ENCODE data around the gene P2RY1. TPM values are rescaled to one million over a fixed set of nuclear protein-coding genes. Genes with fewer than 3 reads are reported as not detected.
"Not testable (repeated sequence)": the region's sequence is repeated elsewhere in the genome, so short reads cannot be mapped to it uniquely, and the experiment has no call there.

The P2RY1 gene
- polyA plus RNA-seq, 2 donors: 7.0 to 8.9 TPM

GRCh38 chr3:152835601-152836102 is 721 bp downstream of the P2RY1 start:
- Histone ChIP-seq H3K27ac (ENCODE audit: low read depth in 2 of 2, low read length in 1 of 2) (peak overlapping the region; percentile 90 to 93), H3K4me1 (ENCODE audit: control insufficient read depth in 2 of 2, insufficient read depth in 2 of 2, low read length in 1 of 2) (peaks cover 0 to 2% of the 10 kb centered on the region in 2 donors), H3K9me3 (ENCODE audit: control insufficient read depth in 2 of 2, insufficient read depth in 1 of 2, low read depth in 1 of 2, low read length in 1 of 2) (no peaks in the 10 kb centered on the region), H3K27me3 (ENCODE audit: control insufficient read depth in 1 of 2, insufficient read depth in 2 of 2, low read length in 2 of 2) (no peaks in the 10 kb centered on the region), H3K4me3 (ENCODE audit: low read depth in 1 of 2, low read length in 2 of 2) (peak overlapping the region; percentile 73 to 78), H3K36me3 (ENCODE audit: control insufficient read depth in 2 of 2, insufficient read depth in 2 of 2, low read length in 1 of 2) (no peaks in the 10 kb centered on the region)
- 2% methylated on average over 43 to 47 of the region's 47 CpGs for WGBS, 2 donors

GRCh38 chr3:152836269-152836668 is 1.3 kb downstream of the P2RY1 start:
- Histone ChIP-seq H3K4me1 (ENCODE audit: control insufficient read depth in 2 of 2, insufficient read depth in 2 of 2, low read length in 1 of 2) (peaks cover 0 to 2% of the 10 kb centered on the region in 2 donors), H3K36me3 (ENCODE audit: control insufficient read depth in 2 of 2, insufficient read depth in 2 of 2, low read length in 1 of 2) (no peaks in the 10 kb centered on the region), H3K9me3 (ENCODE audit: control insufficient read depth in 2 of 2, insufficient read depth in 1 of 2, low read depth in 1 of 2, low read length in 1 of 2) (no peaks in the 10 kb centered on the region), H3K27ac (ENCODE audit: low read depth in 2 of 2, low read length in 1 of 2) (no peak overlapping the region), H3K27me3 (ENCODE audit: control insufficient read depth in 1 of 2, insufficient read depth in 2 of 2, low read length in 2 of 2) (no peaks in the 10 kb centered on the region), H3K4me3 (ENCODE audit: low read depth in 1 of 2, low read length in 2 of 2) (peak overlapping the region; percentile 73 to 78)
- 52 to 54% methylated on average over 14 of the region's 14 CpGs for WGBS, 2 donors

GRCh38 chr3:152839511-152839910 is 4.6 kb downstream of the P2RY1 start:
- Histone ChIP-seq H3K9me3 (ENCODE audit: control insufficient read depth in 2 of 2, insufficient read depth in 1 of 2, low read depth in 1 of 2, low read length in 1 of 2) (no peaks in the 10 kb centered on the region), H3K36me3 (ENCODE audit: control insufficient read depth in 2 of 2, insufficient read depth in 2 of 2, low read length in 1 of 2) (no peaks in the 10 kb centered on the region), H3K27ac (ENCODE audit: low read depth in 2 of 2, low read length in 1 of 2) (no peak overlapping the region), H3K4me3 (ENCODE audit: low read depth in 1 of 2, low read length in 2 of 2) (no peak overlapping the region), H3K4me1 (ENCODE audit: control insufficient read depth in 2 of 2, insufficient read depth in 2 of 2, low read length in 1 of 2) (peaks cover 0 to 2% of the 10 kb centered on the region in 2 donors), H3K27me3 (ENCODE audit: control insufficient read depth in 1 of 2, insufficient read depth in 2 of 2, low read length in 2 of 2) (no peaks in the 10 kb centered on the region)
- WGBS, 2 donors: 39 to 53% methylated on average over 1 of the region's 1 CpG

- H3K4me1 ChIP-seq (ENCODE audit: control insufficient read depth in 2 of 2, insufficient read depth in 2 of 2, low read length in 1 of 2): peaks cover 0 to 2% of the 10 kb centered on the region in 2 donors
- H3K4me3 ChIP-seq (ENCODE audit: low read depth in 1 of 2, low read length in 2 of 2): no peak overlapping the region
- no peak overlapping the region for H3K27ac ChIP-seq (ENCODE audit: low read depth in 2 of 2, low read length in 1 of 2)
- H3K9me3 ChIP-seq (ENCODE audit: control insufficient read depth in 2 of 2, insufficient read depth in 1 of 2, low read depth in 1 of 2, low read length in 1 of 2): no peaks in the 10 kb centered on the region
- H3K36me3 ChIP-seq (ENCODE audit: control insufficient read depth in 2 of 2, insufficient read depth in 2 of 2, low read length in 1 of 2): no peaks in the 10 kb centered on the region
- 45 to 48% methylated on average over 1 of the region's 1 CpG for WGBS, 2 donors
- no peaks in the 10 kb centered on the region for H3K27me3 ChIP-seq (ENCODE audit: control insufficient read depth in 1 of 2, insufficient read depth in 2 of 2, low read length in 2 of 2)
These were observed 6.2 kb downstream of the P2RY1 start for GRCh38 chr3:152841131-152841530.

- Histone ChIP-seq H3K27ac (ENCODE audit: low read depth in 2 of 2, low read length in 1 of 2) (no peak overlapping the region), H3K4me3 (ENCODE audit: low read depth in 1 of 2, low read length in 2 of 2) (no peak overlapping the region), H3K36me3 (ENCODE audit: control insufficient read depth in 2 of 2, insufficient read depth in 2 of 2, low read length in 1 of 2) (no peaks in the 10 kb centered on the region), H3K4me1 (ENCODE audit: control insufficient read depth in 2 of 2, insufficient read depth in 2 of 2, low read length in 1 of 2) (peaks cover 0 to 2% of the 10 kb centered on the region in 2 donors), H3K27me3 (ENCODE audit: control insufficient read depth in 1 of 2, insufficient read depth in 2 of 2, low read length in 2 of 2) (no peaks in the 10 kb centered on the region), H3K9me3 (ENCODE audit: control insufficient read depth in 2 of 2, insufficient read depth in 1 of 2, low read depth in 1 of 2, low read length in 1 of 2) (peaks cover 2 to 3% of the 10 kb centered on the region in 2 donors)
These were observed 7.5 kb downstream of the P2RY1 start for GRCh38 chr3:152842413-152842812.

- Histone ChIP-seq H3K9me3 (ENCODE audit: control insufficient read depth in 2 of 2, insufficient read depth in 1 of 2, low read depth in 1 of 2, low read length in 1 of 2) (peaks cover 2 to 3% of the 10 kb centered on the region in 2 donors), H3K4me3 (ENCODE audit: low read depth in 1 of 2, low read length in 2 of 2) (no peak overlapping the region), H3K36me3 (ENCODE audit: control insufficient read depth in 2 of 2, insufficient read depth in 2 of 2, low read length in 1 of 2) (no peaks in the 10 kb centered on the region), H3K27ac (ENCODE audit: low read depth in 2 of 2, low read length in 1 of 2) (no peak overlapping the region), H3K4me1 (ENCODE audit: control insufficient read depth in 2 of 2, insufficient read depth in 2 of 2, low read length in 1 of 2) (peaks cover 0 to 2% of the 10 kb centered on the region in 2 donors), H3K27me3 (ENCODE audit: control insufficient read depth in 1 of 2, insufficient read depth in 2 of 2, low read length in 2 of 2) (no peaks in the 10 kb centered on the region)
These were observed 9.0 kb downstream of the P2RY1 start for GRCh38 chr3:152843955-152844354.

GRCh38 chr3:152846572-152847202 is 11.8 kb downstream of the P2RY1 start:
- H3K27me3 ChIP-seq (ENCODE audit: control insufficient read depth in 1 of 2, insufficient read depth in 2 of 2, low read length in 2 of 2); H3K9me3 ChIP-seq (ENCODE audit: control insufficient read depth in 2 of 2, insufficient read depth in 1 of 2, low read depth in 1 of 2, low read length in 1 of 2); H3K36me3 ChIP-seq (ENCODE audit: control insufficient read depth in 2 of 2, insufficient read depth in 2 of 2, low read length in 1 of 2); H3K4me3 ChIP-seq (ENCODE audit: low read depth in 1 of 2, low read length in 2 of 2); H3K4me1 ChIP-seq (ENCODE audit: control insufficient read depth in 2 of 2, insufficient read depth in 2 of 2, low read length in 1 of 2); H3K27ac ChIP-seq (ENCODE audit: low read depth in 2 of 2, low read length in 1 of 2): not testable (repeated sequence)
- 92 to 93% methylated on average over 3 of the region's 3 CpGs for WGBS, 2 donors

GRCh38 chr3:152847599-152847998 is 12.7 kb downstream of the P2RY1 start:
- H3K4me1 ChIP-seq (ENCODE audit: control insufficient read depth in 2 of 2, insufficient read depth in 2 of 2, low read length in 1 of 2); H3K27ac ChIP-seq (ENCODE audit: low read depth in 2 of 2, low read length in 1 of 2); H3K9me3 ChIP-seq (ENCODE audit: control insufficient read depth in 2 of 2, insufficient read depth in 1 of 2, low read depth in 1 of 2, low read length in 1 of 2); H3K27me3 ChIP-seq (ENCODE audit: control insufficient read depth in 1 of 2, insufficient read depth in 2 of 2, low read length in 2 of 2); H3K36me3 ChIP-seq (ENCODE audit: control insufficient read depth in 2 of 2, insufficient read depth in 2 of 2, low read length in 1 of 2); H3K4me3 ChIP-seq (ENCODE audit: low read depth in 1 of 2, low read length in 2 of 2): not testable (repeated sequence)
- 88 to 98% methylated on average over 1 of the region's 1 CpG for WGBS, 2 donors

GRCh38 chr3:152849996-152850578 is 15.2 kb downstream of the P2RY1 start:
- Histone ChIP-seq H3K27me3 (ENCODE audit: control insufficient read depth in 1 of 2, insufficient read depth in 2 of 2, low read length in 2 of 2) (no peaks in the 10 kb centered on the region), H3K27ac (ENCODE audit: low read depth in 2 of 2, low read length in 1 of 2) (no peak overlapping the region), H3K4me1 (ENCODE audit: control insufficient read depth in 2 of 2, insufficient read depth in 2 of 2, low read length in 1 of 2) (no peaks in the 10 kb centered on the region), H3K36me3 (ENCODE audit: control insufficient read depth in 2 of 2, insufficient read depth in 2 of 2, low read length in 1 of 2) (no peaks in the 10 kb centered on the region), H3K4me3 (ENCODE audit: low read depth in 1 of 2, low read length in 2 of 2) (no peak overlapping the region), H3K9me3 (ENCODE audit: control insufficient read depth in 2 of 2, insufficient read depth in 1 of 2, low read depth in 1 of 2, low read length in 1 of 2) (peaks cover 2 to 3% of the 10 kb centered on the region in 2 donors)
- 80 to 94% methylated on average over 2 of the region's 2 CpGs for WGBS, 2 donors

GRCh38 chr3:152853196-152853595 is 18.3 kb downstream of the P2RY1 start:
- no peaks in the 10 kb centered on the region for H3K36me3 ChIP-seq (ENCODE audit: control insufficient read depth in 2 of 2, insufficient read depth in 2 of 2, low read length in 1 of 2)
- WGBS, 2 donors: 73 to 80% methylated on average over 2 of the region's 2 CpGs
- H3K27ac ChIP-seq (ENCODE audit: low read depth in 2 of 2, low read length in 1 of 2): no peak overlapping the region
- no peaks in the 10 kb centered on the region for H3K27me3 ChIP-seq (ENCODE audit: control insufficient read depth in 1 of 2, insufficient read depth in 2 of 2, low read length in 2 of 2)
- no peaks in the 10 kb centered on the region for H3K4me1 ChIP-seq (ENCODE audit: control insufficient read depth in 2 of 2, insufficient read depth in 2 of 2, low read length in 1 of 2)
- H3K4me3 ChIP-seq (ENCODE audit: low read depth in 1 of 2, low read length in 2 of 2): no peak overlapping the region
- H3K9me3 ChIP-seq (ENCODE audit: control insufficient read depth in 2 of 2, insufficient read depth in 1 of 2, low read depth in 1 of 2, low read length in 1 of 2): no peaks in the 10 kb centered on the region
